Astrocyte (in vitro differentiated cells and primary cell): ENCODE data around the gene FAM3D. TPM values are rescaled to one million over a fixed set of nuclear protein-coding genes. Genes with fewer than 3 reads are reported as not detected.

Experiments used
- DNase-seq: peaks from one replicate; pipeline ENCODE4 v3.0.0-alpha.2; 2010; ENCODE audit warnings: low read depth
- FAIRE-seq: peaks from 2 replicates; lab custom pipeline; 2011; peaks lifted over from hg19 to GRCh38; lab: Jason Lieb, UNC
- H2AFZ ChIP-seq: 2 replicates; pipeline ENCODE4 v1.6.0; 2012; ENCODE audit warnings: low read depth, low read length, inconsistent platforms
- H3K27ac ChIP-seq: 2 replicates; pipeline ENCODE4 v1.5.1; 2011; ENCODE audit warnings: low read depth, low read length, inconsistent platforms
- H3K27me3 ChIP-seq: 2 replicates; pipeline ENCODE4 v1.6.0; 2011; ENCODE audit warnings: low read length, inconsistent platforms; ENCODE audit not compliant: insufficient read depth
- H3K36me3 ChIP-seq: 2 replicates; pipeline ENCODE4 v1.5.1; 2011; ENCODE audit warnings: low read length, inconsistent platforms; ENCODE audit not compliant: insufficient read depth
- H3K4me1 ChIP-seq: 2 replicates; pipeline ENCODE4 v1.5.1; 2011; ENCODE audit warnings: low read length, inconsistent platforms; ENCODE audit not compliant: insufficient read depth
- H3K4me2 ChIP-seq: 2 replicates; pipeline ENCODE4 v1.6.0; 2012; ENCODE audit warnings: low read length, inconsistent platforms
- H3K4me3 ChIP-seq: 2 replicates; pipeline ENCODE4 v1.5.1; 2011; ENCODE audit warnings: low read depth, mild to moderate bottlenecking, low read length, inconsistent platforms; ENCODE audit not compliant: insufficient read depth
- H3K79me2 ChIP-seq: 2 replicates; pipeline ENCODE4 v1.6.0; 2012; ENCODE audit warnings: mild to moderate bottlenecking, low read length, inconsistent platforms; ENCODE audit not compliant: insufficient read depth
- H3K9ac ChIP-seq: 2 replicates; pipeline ENCODE4 v1.6.0; 2012; ENCODE audit warnings: mild to moderate bottlenecking, low read length, inconsistent platforms
- H3K9me3 ChIP-seq: 2 replicates; pipeline ENCODE4 v1.5.1; 2012; ENCODE audit warnings: low read depth, mild to moderate bottlenecking, low read length, inconsistent platforms; ENCODE audit not compliant: insufficient read depth
- H4K20me1 ChIP-seq: 2 replicates; pipeline ENCODE4 v1.6.0; 2012; ENCODE audit warnings: low read length, inconsistent platforms; ENCODE audit not compliant: insufficient read depth
- H3K27ac Mint-ChIP-seq: one replicate; pipeline ENCODE4 v1.8.0; 2021; ENCODE audit warnings: mild to moderate bottlenecking, mixed read lengths; ENCODE audit not compliant: unreplicated experiment
- H3K27me3 Mint-ChIP-seq: one replicate; pipeline ENCODE4 v1.8.0; 2021; ENCODE audit warnings: low read depth, mixed read lengths; ENCODE audit not compliant: unreplicated experiment
- H3K36me3 Mint-ChIP-seq: one replicate; pipeline ENCODE4 v1.8.0; 2021; ENCODE audit warnings: low read depth, mixed read lengths; ENCODE audit not compliant: unreplicated experiment
- H3K4me1 Mint-ChIP-seq: one replicate; pipeline ENCODE4 v1.8.0; 2021; ENCODE audit warnings: low read depth, mixed read lengths; ENCODE audit not compliant: unreplicated experiment
- H3K4me3 Mint-ChIP-seq: one replicate; pipeline ENCODE4 v1.8.0; 2021; ENCODE audit warnings: mild to moderate bottlenecking, moderate library complexity, mixed read lengths; ENCODE audit not compliant: unreplicated experiment
- H3K9me3 Mint-ChIP-seq: one replicate; pipeline ENCODE4 v1.8.0; 2021; ENCODE audit warnings: mild to moderate bottlenecking, mixed read lengths; ENCODE audit not compliant: unreplicated experiment
- EZH2 ChIP-seq: IDR thresholded peaks from 2 replicates; pipeline ENCODE4 v1.6.1; 2012; ENCODE audit warnings: mild to moderate bottlenecking, low read length, inconsistent platforms; ENCODE audit not compliant: insufficient read depth
- total RNA-seq: library from RNA; stranded (reverse); gene quantifications from 2 replicates; pipeline ENCODE4 v1.2.1, GENCODE V29; 2021
- TF ChIP-seq, protein P1 (sequence below): IDR thresholded peaks from 2 replicates; pipeline ENCODE4 v1.5.1; 2011; ENCODE audit warnings: low read depth, mild to moderate bottlenecking, inconsistent platforms, low read length, moderate library complexity; ENCODE audit not compliant: insufficient read depth

The FAM3D gene
- total RNA-seq, 1 donor from 2014 or later = not detected

DNA sequence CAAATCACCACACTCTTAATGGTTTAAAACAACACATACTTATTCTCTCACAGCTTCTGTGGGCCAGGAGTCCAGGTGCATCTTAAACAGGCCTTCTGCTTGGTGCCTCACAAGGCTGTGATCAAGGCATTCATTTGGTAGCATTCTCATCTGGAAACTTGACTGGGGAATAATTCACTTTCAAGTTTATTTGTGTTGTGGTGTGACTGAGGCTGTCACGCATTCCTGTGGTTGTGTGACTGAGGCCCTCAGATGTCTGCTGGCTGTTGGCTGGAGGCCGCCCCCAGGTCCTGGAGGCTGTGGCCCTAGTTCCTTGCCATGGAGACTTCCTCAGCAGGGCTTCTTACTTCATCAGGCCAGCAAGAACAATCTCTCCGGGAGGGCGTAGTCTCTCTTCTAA, 16.9 kb upstream of the FAM3D start:
- H3K27me3 Mint-ChIP-seq = peaks cover 18% of the 10 kb centered on the region
- no peak for FAIRE-seq
- no peaks in the 10 kb centered on the region for H4K20me1 ChIP-seq
- TF ChIP-seq EZH2 = no peak
- TF ChIP-seq, protein P1, sequence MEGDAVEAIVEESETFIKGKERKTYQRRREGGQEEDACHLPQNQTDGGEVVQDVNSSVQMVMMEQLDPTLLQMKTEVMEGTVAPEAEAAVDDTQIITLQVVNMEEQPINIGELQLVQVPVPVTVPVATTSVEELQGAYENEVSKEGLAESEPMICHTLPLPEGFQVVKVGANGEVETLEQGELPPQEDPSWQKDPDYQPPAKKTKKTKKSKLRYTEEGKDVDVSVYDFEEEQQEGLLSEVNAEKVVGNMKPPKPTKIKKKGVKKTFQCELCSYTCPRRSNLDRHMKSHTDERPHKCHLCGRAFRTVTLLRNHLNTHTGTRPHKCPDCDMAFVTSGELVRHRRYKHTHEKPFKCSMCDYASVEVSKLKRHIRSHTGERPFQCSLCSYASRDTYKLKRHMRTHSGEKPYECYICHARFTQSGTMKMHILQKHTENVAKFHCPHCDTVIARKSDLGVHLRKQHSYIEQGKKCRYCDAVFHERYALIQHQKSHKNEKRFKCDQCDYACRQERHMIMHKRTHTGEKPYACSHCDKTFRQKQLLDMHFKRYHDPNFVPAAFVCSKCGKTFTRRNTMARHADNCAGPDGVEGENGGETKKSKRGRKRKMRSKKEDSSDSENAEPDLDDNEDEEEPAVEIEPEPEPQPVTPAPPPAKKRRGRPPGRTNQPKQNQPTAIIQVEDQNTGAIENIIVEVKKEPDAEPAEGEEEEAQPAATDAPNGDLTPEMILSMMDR = no peak
- H3K4me3 Mint-ChIP-seq = no peak overlapping the region
- DNase-seq = peak; percentile 88
- H3K36me3 Mint-ChIP-seq = no peaks in the 10 kb centered on the region
- H2AFZ ChIP-seq = no peak overlapping the region
- no peaks in the 10 kb centered on the region for H3K79me2 ChIP-seq
- no peak overlapping the region for H3K4me3 ChIP-seq
- no peak overlapping the region for H3K9ac ChIP-seq
- H3K27ac Mint-ChIP-seq = peak overlapping the region; percentile 36
- peaks cover 5% of the 10 kb centered on the region for H3K4me1 Mint-ChIP-seq
- no peak overlapping the region for H3K27ac ChIP-seq
- H3K9me3 ChIP-seq = peaks cover 3% of the 10 kb centered on the region
- peaks cover 30% of the 10 kb centered on the region for H3K9me3 Mint-ChIP-seq
- H3K4me2 ChIP-seq = no peak overlapping the region
- H3K4me1 ChIP-seq = no peaks in the 10 kb centered on the region
- peaks cover 2% of the 10 kb centered on the region for H3K27me3 ChIP-seq
- no peaks in the 10 kb centered on the region for H3K36me3 ChIP-seq

DNA sequence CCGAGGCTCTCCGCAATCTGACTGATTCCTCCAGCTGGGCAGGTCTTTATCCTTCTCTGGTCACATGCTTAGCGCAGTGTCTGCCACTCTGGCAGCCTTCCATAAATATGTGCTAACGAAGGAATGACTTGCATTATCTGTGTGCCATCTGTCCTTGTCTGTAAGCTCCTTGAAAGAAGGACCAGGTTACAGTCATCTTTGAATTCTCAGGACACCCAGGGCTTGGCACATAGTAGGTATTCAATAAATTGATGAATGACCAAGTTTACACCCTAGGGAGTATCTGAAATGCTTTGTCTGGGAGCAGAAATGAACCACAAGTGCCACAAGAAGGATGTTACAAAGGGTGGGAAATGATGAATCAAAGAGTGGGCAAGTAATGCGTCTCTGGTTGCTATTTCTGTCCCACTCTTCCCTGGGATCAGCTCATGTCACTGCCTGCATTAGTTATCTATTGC, 16.5 kb upstream of the FAM3D start:
- TF ChIP-seq, protein P1 = no peak
- no peak for TF ChIP-seq EZH2
- Mint-ChIP-seq H3K27ac (peak overlapping the region; percentile 36), H3K4me1 (peaks cover 5% of the 10 kb centered on the region), H3K9me3 (peaks cover 28% of the 10 kb centered on the region), H3K4me3 (no peak overlapping the region), H3K27me3 (peaks cover 18% of the 10 kb centered on the region), H3K36me3 (no peaks in the 10 kb centered on the region)
- Histone ChIP-seq H4K20me1 (no peaks in the 10 kb centered on the region), H3K9ac (no peak overlapping the region), H3K9me3 (peaks cover 3% of the 10 kb centered on the region), H3K4me2 (no peak overlapping the region), H3K36me3 (no peaks in the 10 kb centered on the region), H2AFZ (no peak overlapping the region), H3K4me3 (no peak overlapping the region), H3K27me3 (peaks cover 2% of the 10 kb centered on the region), H3K27ac (no peak overlapping the region), H3K4me1 (no peaks in the 10 kb centered on the region), H3K79me2 (no peaks in the 10 kb centered on the region)
- FAIRE-seq = no peak
- DNase-seq = no peak

DNA sequence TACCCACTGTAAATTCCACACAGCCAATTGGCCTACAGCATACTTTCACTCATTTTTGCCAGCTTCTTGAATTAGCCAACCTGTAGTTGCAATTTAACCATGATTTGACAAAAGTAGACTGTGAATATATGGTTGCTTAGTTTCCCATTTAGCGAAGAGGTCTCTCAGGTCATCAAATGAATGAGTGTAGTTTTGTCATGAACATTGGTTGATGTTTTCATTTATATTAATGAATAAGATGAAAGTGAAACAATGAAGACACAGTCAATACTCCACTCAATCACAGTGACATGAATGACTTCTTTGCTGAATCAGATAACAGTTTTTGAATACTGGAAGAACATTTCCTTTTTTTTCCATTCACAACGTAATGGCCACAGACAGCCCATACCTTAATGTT, 15.3 kb upstream of the FAM3D start:
- Histone ChIP-seq H4K20me1 (no peaks in the 10 kb centered on the region), H3K9ac (no peak overlapping the region), H3K27ac (no peak overlapping the region), H3K79me2 (no peaks in the 10 kb centered on the region), H3K36me3 (no peaks in the 10 kb centered on the region), H3K4me2 (no peak overlapping the region), H3K27me3 (peaks cover 2% of the 10 kb centered on the region), H3K9me3 (peaks cover 3% of the 10 kb centered on the region), H2AFZ (no peak overlapping the region), H3K4me3 (no peak overlapping the region), H3K4me1 (no peaks in the 10 kb centered on the region)
- H3K27ac Mint-ChIP-seq = no peak overlapping the region
- FAIRE-seq = no peak
- no peak for DNase-seq
- H3K4me3 Mint-ChIP-seq = no peak overlapping the region
- no peaks in the 10 kb centered on the region for H3K36me3 Mint-ChIP-seq
- TF ChIP-seq, protein P1 = no peak
- TF ChIP-seq EZH2 = no peak
- peaks cover 5% of the 10 kb centered on the region for H3K4me1 Mint-ChIP-seq
- H3K27me3 Mint-ChIP-seq = peaks cover 25% of the 10 kb centered on the region
- H3K9me3 Mint-ChIP-seq = peaks cover 21% of the 10 kb centered on the region
